HG03439 (cell line): ENCODE results near the gene MAU2.

ENCODE experiments used
- ATAC-seq: cut with Tn5 transposase; IDR thresholded peaks from one replicate; pipeline ENCODE4 v1.9.1; 2021; ENCODE audit warnings: mild to moderate bottlenecking, moderate library complexity; ENCODE audit not compliant: unreplicated experiment

MAU2 gene, protein sequence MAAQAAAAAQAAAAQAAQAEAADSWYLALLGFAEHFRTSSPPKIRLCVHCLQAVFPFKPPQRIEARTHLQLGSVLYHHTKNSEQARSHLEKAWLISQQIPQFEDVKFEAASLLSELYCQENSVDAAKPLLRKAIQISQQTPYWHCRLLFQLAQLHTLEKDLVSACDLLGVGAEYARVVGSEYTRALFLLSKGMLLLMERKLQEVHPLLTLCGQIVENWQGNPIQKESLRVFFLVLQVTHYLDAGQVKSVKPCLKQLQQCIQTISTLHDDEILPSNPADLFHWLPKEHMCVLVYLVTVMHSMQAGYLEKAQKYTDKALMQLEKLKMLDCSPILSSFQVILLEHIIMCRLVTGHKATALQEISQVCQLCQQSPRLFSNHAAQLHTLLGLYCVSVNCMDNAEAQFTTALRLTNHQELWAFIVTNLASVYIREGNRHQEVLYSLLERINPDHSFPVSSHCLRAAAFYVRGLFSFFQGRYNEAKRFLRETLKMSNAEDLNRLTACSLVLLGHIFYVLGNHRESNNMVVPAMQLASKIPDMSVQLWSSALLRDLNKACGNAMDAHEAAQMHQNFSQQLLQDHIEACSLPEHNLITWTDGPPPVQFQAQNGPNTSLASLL

GRCh38 chr19:19320361-19321140 lies at the start of gene MAU2, which contains the start of gene SUGP1:
MAU2 (plus strand) TSS chr19:19320829; CDS start chr19:19320860, 31 bp downstream.
SUGP1 (minus strand) TSS chr19:19320509; CDS start chr19:19320496, 13 bp downstream.
- ATAC-seq = peak; percentile 88

DNA sequence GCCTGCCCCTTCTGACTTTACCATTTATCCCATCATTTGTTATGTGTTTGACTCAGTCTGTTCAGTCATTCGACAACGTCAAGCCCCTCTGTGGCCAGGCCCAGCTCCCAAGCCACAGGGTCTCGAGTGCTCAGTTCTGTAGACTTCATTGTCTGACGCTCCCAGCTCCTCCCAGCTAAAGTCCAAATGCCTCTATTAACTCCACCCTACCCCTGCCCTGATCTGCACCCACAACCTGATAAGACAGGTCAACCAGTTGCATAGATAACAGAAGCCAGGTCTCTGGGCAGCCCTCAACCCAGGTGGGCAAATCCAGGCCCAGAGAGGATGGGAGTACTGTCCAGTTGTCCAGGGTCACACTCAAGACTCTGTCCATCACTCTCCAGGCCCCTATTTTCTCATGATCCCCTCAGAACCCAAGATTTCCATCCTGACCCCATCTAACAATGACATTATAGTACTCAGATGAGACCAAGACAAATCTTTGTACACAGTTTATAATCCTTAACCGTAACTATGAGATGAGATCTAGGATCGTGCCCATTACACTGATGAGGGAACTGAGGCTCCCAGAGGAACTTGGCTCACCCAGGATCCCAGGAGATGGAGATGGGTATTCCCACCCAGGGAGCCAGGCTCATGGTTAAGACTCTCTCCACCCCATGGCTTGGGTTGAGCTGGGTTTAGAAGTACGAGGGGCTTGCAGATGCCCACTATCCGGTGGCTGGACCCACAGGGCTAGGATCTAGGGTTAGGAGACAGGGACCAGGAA lies 48.6 kb upstream of the MAU2 start:
- no peak for ATAC-seq

DNA sequence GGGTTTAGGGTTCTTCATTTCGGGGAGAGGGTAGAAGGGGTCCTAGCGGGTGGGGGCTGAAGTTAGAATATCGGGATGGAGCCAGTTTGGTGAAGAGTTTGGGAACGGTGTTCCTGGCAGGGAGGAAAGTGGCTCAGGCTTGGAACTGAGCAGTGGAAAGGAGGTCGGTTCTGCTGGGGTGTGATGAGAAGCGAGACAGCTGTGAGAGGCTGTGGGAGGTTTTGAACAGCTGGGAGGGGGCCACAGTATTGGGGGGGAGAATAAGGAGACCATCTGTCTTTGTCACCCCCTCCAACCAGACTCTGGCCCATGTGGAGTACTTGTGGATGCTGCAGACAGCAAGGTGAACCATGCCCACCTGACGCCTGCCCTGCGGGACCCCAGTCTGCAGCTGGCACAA lies 46.5 kb upstream of the MAU2 start:
- ATAC-seq = no peak

DNA sequence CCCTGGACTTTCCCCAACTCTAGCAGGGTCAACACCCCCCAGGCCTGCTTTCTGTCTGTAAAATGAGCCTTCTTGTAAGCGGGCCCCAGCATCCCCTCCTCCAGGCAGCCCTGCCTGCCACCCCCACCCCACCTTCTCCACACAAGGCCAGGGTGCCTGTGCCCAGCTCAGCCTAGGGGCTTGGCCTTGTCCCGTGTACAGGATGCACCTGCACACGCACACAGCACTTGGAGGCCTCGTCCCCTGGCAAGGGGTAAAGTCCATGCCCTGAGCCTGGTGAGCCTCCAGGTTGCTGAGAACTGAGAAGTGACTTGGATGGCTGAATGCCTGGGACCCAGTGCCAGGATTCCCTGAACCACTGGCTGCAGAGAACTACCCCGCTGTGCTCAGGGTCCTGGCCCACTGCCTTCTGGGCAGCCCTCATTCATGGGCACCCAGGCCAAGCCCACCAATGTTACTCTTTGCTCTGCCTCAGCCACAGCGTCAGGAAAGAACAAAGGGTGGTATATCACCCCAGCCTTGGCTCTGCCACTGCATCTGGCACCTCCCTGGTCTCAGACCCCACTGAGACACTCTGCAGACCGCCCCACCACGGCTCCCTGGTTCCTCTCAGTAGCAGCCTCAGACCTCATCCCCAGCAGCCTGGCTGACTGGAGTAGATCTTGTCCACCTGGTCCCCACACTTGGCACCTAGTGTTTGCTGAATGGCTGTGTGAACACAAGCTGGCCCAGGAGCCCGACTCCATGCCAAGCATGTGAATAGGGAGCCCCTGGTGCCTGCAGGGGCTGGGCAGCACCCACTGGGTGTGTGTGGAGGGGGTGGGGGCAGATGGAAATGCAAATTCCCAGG lies 45.7 kb upstream of the MAU2 start:
- no peak for ATAC-seq

GRCh38 chr19:19276386-19276785 lies 44.2 kb upstream of the MAU2 start:
- ATAC-seq = no peak

GRCh38 chr19:19276851-19277250 lies 43.8 kb upstream of the MAU2 start:
- ATAC-seq = no peak

- no peak for ATAC-seq
These were observed 42.3 kb upstream of the MAU2 start for GRCh38 chr19:19278315-19278714.

GRCh38 chr19:19279062-19279612 lies 41.5 kb upstream of the MAU2 start:
- no peak for ATAC-seq

GRCh38 chr19:19279853-19280252 lies 40.8 kb upstream of the MAU2 start:
- ATAC-seq = no peak

DNA sequence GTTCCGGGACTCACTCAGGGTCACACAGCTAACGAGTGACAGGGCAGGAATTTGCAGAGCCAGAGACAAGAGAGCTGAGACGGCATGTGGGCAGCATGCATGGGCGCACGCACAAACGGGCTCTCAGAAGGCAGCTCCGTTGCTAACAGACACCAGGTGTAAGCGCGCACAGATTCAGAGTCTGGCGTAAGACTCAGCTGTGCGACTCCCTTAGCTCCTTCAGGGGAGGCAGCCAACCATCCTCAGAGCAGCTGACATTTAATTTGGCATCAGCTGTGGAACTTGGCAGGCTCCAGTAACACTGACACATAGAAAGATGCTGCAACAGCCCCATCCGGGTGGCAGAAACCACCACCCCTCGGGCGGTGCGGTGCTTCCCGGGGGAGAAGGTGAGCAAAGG lies 40.1 kb upstream of the MAU2 start:
- no peak for ATAC-seq

DNA sequence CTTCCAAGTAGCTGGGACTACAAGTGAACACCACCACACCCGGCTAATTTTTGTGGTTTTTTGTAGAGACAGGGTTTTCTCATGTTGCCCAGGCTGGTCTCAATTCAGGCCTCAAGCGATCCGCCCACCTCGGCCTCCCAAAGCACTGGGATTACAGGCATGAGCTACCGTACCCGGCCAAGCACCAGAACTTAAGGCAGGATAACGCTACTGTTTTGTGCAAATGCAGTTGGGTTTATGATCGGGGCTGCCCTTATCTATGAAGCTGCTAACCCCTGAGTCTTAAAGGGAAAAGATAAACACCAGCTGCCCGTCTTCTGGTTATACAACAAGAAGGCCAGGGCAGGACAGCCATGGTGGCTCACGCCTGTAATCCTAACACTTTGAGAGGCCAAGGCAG lies 34.9 kb upstream of the MAU2 start:
- no peak for ATAC-seq

DNA sequence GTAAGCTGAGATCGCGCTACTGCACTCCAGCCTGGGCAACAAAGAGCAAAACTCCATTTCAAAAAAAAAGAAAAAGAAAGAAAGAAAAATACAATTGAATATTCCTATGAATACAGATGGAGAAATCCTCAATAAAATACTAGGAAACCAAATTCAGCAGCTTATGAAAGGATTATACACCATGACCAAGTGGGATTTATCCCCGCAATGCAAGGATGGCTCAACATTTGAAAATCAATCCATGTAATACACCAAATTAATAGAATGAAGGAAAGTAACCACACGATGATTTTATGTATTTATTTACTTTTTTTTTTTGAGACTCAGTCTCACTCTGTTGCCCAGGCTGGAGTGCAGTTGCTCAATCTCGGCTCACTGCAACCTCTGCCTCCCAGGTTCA lies 28.0 kb upstream of the MAU2 start:
- no peak for ATAC-seq

- no peak for ATAC-seq
These were observed 25.7 kb upstream of the MAU2 start for GRCh38 chr19:19294914-19295313.

DNA sequence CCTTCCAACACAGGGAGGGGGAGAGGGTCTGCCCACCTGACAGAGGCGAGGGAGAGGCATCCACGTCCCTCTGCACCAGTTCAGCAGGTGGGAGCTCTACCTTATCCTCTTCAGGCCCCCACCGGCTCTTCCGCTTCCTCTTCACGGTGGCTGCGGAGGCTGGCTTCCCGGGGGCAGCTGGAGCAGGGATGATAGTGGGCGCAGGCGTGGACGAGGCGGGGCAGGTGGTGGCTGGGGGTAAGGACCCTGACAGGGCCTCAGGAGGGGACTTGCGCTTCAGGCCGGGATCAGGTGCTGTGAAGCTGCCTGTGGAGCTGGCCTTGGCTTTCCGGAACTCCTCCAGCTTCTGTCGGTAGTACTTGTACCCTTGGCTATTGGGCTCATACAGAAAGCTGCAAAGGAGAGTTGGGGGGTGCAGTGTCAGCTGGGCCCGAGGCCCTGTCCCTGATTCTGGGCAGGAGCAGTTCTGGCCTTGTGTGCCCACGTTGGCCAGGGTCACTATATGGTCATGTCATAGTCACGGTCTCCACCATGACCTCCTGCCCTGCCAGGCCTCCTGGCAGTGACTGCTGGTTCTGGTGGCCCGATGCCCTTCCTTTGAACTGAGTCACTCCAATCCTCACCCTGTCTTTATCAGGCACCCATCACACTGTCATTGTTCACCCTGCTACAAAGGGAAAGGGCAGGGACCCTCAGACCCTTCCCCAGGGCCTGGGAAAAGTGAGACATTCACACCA lies 23.5 kb upstream of the MAU2 start:
- ATAC-seq = no peak

- no peak for ATAC-seq
These were observed 22.9 kb upstream of the MAU2 start for GRCh38 chr19:19297759-19298158.

DNA sequence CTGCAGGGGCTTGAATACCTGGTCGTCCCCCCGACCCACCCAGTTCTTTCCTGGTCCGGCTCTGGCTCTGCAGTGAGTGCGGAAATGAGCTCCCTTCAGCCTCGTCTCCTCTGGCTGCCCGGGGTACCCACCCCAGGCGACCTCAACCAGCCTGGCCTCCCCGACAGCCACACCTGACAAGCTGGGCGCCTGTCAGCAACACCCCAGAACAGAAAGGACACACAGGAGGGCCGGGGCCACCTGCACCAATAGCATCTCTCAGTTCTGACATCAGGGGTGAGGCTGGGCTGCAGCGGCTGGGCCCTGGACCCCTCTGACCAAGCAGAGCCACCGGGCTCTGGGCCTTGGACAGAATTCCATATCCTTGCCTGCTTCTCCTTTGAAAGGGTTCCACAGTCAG lies 20.0 kb upstream of the MAU2 start:
- no peak for ATAC-seq

DNA sequence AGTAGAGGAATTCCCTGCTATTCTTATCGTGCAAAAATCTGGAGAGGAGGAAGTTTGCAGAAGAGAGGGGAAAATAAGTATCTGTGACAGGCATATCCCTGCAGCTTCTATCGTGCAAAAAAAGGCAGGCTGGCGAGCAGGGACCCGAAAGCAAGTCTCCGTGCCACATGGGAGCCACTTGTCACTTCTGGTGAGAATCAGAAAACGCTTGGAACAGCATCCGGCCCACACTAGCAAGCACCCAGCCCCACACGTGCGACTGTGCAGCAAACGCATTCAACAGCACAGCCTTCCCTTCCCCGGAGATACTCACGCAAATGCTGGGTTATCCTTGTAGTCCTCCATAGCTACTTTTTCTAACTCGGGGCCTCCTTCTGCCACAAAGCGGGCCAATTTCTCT lies 17.2 kb upstream of the MAU2 start:
- ATAC-seq = no peak

DNA sequence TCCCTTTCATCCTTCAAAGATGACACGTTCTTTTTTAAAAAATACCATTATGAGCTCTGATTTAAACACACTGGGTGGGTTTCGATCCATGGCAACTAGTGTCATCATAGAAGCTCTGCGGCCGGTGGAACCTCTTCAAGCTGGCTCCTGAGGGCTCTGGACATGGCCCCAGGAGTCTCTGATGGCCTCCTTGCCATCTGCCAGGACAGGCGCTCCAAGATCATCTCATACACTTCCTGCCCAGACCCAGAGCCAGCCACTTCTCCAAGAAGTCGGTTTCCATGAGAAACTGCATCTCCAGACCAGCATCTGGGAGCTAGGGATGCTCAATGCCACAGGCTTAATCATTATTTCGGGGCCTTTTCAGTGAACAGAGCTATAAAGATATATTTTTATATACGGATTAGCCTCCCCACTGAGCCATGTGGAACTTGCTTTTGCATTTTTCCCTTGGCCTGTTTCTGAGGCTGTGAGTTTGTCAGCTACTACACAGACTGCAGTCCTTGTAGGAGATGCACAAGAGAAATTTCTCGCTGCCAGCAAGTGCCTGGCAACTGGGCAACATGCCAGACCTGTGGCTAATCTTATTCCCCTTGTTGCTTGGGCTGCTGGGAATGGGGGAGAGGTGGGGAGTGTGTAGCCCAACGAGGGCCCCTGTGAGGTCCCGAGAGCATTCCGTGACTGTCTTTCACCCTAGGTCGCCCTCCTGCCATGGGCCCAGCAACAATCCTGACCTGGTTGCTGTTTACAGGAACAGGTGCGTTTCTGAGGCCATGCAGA lies 16.3 kb upstream of the MAU2 start:
- ATAC-seq = no peak
